HG03432 (cell line): ENCODE results near the gene FCRL1.

Source experiments
- ATAC-seq: cut with Tn5 transposase; IDR thresholded peaks from one replicate; pipeline ENCODE4 v1.9.1; 2021; ENCODE audit warnings: mild to moderate bottlenecking, moderate library complexity; ENCODE audit not compliant: unreplicated experiment

FCRL1 gene

GRCh38 chr1:157819896-157820295 lies at the start of gene FCRL1:
Gene FCRL1, minus strand, starts transcription at chr1:157820120. Its CDS starts 83 bp downstream, at chr1:157820037.
- no peak for ATAC-seq

GRCh38 chr1:157868654-157869053 lies 48.7 kb upstream of the FCRL1 start:
- no peak for ATAC-seq

GRCh38 chr1:157862114-157863070 lies 42.5 kb upstream of the FCRL1 start:
- ATAC-seq, result no peak

- ATAC-seq, result peak; percentile 68
Observed at GRCh38 chr1:157856538-157856937, 36.6 kb upstream of the FCRL1 start.

GRCh38 chr1:157852476-157852875 lies 32.6 kb upstream of the FCRL1 start:
- ATAC-seq, result no peak

GRCh38 chr1:157849229-157849875 lies 29.4 kb upstream of the FCRL1 start:
- peak; percentile 79 for ATAC-seq

GRCh38 chr1:157844089-157844830 lies 24.3 kb upstream of the FCRL1 start:
- no peak for ATAC-seq

GRCh38 chr1:157842939-157843338 lies 23.0 kb upstream of the FCRL1 start:
- peak; percentile 49 for ATAC-seq

GRCh38 chr1:157841708-157842107 lies 21.8 kb upstream of the FCRL1 start, which contains the start of gene CD5L:
Gene CD5L, minus strand, starts transcription at chr1:157841808. Its CDS starts 107 bp downstream, at chr1:157841701.
- no peak for ATAC-seq

- ATAC-seq, result no peak
Observed at GRCh38 chr1:157838966-157839365, 19.0 kb upstream of the FCRL1 start.

GRCh38 chr1:157834430-157834829 lies 14.5 kb upstream of the FCRL1 start:
- ATAC-seq, result no peak

- ATAC-seq, result no peak
Observed at GRCh38 chr1:157833145-157833544, 13.2 kb upstream of the FCRL1 start.

GRCh38 chr1:157831968-157832626 lies 12.2 kb upstream of the FCRL1 start:
- no peak for ATAC-seq

GRCh38 chr1:157830887-157831286 lies 11.0 kb upstream of the FCRL1 start:
- ATAC-seq, result no peak

GRCh38 chr1:157829711-157830110 lies 9.8 kb upstream of the FCRL1 start:
- ATAC-seq, result no peak

- no peak for ATAC-seq
Observed at GRCh38 chr1:157829210-157829609, 9.3 kb upstream of the FCRL1 start.

- no peak for ATAC-seq
Observed at GRCh38 chr1:157820299-157820698, 379 bp upstream of the FCRL1 start.

- ATAC-seq, result no peak
Observed at GRCh38 chr1:157819215-157819614, 705 bp downstream of the FCRL1 start.

- ATAC-seq, result no peak
Observed at GRCh38 chr1:157813269-157813668, 6.7 kb downstream of the FCRL1 start.

GRCh38 chr1:157806431-157807149 lies 13.3 kb downstream of the FCRL1 start:
- ATAC-seq, result peak; percentile 89
